ENCODE measurements around the gene TEX14. TPM values are rescaled to one million over a fixed set of nuclear protein-coding genes. Genes with fewer than 3 reads are reported as not detected.

The TEX14 gene
- total RNA-seq, 2 donors from 2014 or later = 0.92 TPM; not detected in 1

DNA sequence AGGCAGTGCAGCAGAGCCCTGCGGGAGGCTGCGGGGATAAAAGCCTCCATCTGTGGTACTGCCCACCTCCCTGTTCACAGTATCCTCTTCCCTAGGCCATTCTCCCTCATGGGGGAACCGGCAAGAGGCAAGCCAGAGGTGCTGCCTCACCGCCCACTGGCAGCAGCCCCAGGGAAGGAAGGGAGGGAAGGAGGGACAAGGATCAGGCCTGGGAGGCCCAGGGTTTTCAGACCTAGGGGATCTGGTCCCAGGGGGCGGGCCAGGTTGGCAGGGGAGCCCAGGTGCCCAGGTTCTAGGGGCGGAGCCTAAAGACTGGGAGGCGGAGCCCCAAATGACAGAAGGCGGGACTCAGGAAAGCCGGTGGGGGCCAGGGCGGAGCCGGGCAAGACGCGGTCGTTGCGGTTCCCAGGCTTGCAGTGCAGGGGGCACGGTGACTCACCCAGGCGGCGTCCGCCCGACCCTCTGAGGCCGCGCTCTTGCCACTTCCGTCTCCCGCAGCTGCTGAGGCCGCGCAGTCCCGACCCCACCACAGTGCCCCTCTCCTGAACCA lies 174.4 kb downstream of the TEX14 start:
- Histone ChIP-seq H3K36me3 (peaks cover 5% of the 10 kb centered on the region), H3K27me3 (replicated peaks; ENCODE audit: insufficient read depth) (no peaks in the 10 kb centered on the region), H3K9me3 (no peaks in the 10 kb centered on the region), H3K4me3 (peak overlapping the region; percentile 71), H3K27ac (peak overlapping the region; percentile 90 to 99), H3K4me1 (ENCODE audit: control insufficient read depth in 1 of 2, low read depth in 2 of 2) (peaks cover 20 to 55% of the 10 kb centered on the region in 2 donors)
- ATAC-seq (ENCODE audit: insufficient number of reproducible peaks, low FRiP score, low read depth) (peak; percentile 27), DNase-seq (ENCODE audit: low spot score) (no peak)
- TF ChIP-seq, protein P1, sequence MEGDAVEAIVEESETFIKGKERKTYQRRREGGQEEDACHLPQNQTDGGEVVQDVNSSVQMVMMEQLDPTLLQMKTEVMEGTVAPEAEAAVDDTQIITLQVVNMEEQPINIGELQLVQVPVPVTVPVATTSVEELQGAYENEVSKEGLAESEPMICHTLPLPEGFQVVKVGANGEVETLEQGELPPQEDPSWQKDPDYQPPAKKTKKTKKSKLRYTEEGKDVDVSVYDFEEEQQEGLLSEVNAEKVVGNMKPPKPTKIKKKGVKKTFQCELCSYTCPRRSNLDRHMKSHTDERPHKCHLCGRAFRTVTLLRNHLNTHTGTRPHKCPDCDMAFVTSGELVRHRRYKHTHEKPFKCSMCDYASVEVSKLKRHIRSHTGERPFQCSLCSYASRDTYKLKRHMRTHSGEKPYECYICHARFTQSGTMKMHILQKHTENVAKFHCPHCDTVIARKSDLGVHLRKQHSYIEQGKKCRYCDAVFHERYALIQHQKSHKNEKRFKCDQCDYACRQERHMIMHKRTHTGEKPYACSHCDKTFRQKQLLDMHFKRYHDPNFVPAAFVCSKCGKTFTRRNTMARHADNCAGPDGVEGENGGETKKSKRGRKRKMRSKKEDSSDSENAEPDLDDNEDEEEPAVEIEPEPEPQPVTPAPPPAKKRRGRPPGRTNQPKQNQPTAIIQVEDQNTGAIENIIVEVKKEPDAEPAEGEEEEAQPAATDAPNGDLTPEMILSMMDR (IDR thresholded peaks at IDR 0.05) = no peak

GRCh38 chr17:58516644-58517377 lies 175.0 kb downstream of the TEX14 start:
- Histone ChIP-seq H3K27me3 (replicated peaks; ENCODE audit: insufficient read depth) (no peaks in the 10 kb centered on the region), H3K4me1 (ENCODE audit: control insufficient read depth in 1 of 2, low read depth in 2 of 2) (peaks cover 20 to 55% of the 10 kb centered on the region in 2 donors), H3K27ac (peak overlapping the region; percentile 90 to 99), H3K9me3 (no peaks in the 10 kb centered on the region), H3K4me3 (peak overlapping the region; percentile 71), H3K36me3 (peaks cover 11% of the 10 kb centered on the region)
- no peak for ATAC-seq (ENCODE audit: insufficient number of reproducible peaks, low FRiP score, low read depth)
- TF ChIP-seq, protein P1 (IDR thresholded peaks at IDR 0.05) = no peak
- DNase-seq (ENCODE audit: low spot score) = no peak

DNA sequence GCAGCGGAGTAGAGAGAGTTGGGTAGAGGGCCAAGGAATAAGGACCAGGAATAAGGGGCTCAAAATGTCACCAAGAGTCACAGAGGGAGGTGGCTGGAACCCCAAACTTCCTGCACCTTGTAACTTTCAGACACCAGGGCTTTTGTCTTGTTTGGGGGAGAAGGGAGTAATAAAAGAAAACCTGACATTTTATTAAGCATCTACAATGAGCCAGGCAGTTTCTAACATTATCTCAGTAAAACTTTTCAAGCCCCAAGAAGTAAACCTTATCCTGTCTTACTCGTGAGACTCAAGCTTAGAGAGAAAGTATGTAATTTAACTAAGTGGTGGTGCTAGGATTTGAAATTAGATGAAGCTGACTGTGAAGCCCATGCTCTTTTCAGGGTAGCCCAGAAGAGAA lies 176.6 kb downstream of the TEX14 start:
- DNase-seq (ENCODE audit: low spot score) (no peak), ATAC-seq (ENCODE audit: insufficient number of reproducible peaks, low FRiP score, low read depth) (no peak)
- TF ChIP-seq, protein P1 (IDR thresholded peaks at IDR 0.05) = no peak
- Histone ChIP-seq H3K4me1 (ENCODE audit: control insufficient read depth in 1 of 2, low read depth in 2 of 2) (peaks cover 20 to 55% of the 10 kb centered on the region in 2 donors), H3K9me3 (no peaks in the 10 kb centered on the region), H3K4me3 (peak overlapping the region; percentile 84), H3K27me3 (replicated peaks; ENCODE audit: insufficient read depth) (no peaks in the 10 kb centered on the region), H3K27ac (peak overlapping the region; percentile 78 to 90), H3K36me3 (peaks cover 27% of the 10 kb centered on the region)

- TF ChIP-seq, protein P1 (IDR thresholded peaks at IDR 0.05) = no peak
- DNase-seq (ENCODE audit: low spot score) (no peak), ATAC-seq (ENCODE audit: insufficient number of reproducible peaks, low FRiP score, low read depth) (no peak)
- Histone ChIP-seq H3K27ac (peak overlapping the region; percentile 78 to 90), H3K4me3 (peak overlapping the region; percentile 84), H3K36me3 (peaks cover 32% of the 10 kb centered on the region), H3K4me1 (ENCODE audit: control insufficient read depth in 1 of 2, low read depth in 2 of 2) (peaks cover 20 to 54% of the 10 kb centered on the region in 2 donors), H3K27me3 (replicated peaks; ENCODE audit: insufficient read depth) (no peaks in the 10 kb centered on the region), H3K9me3 (no peaks in the 10 kb centered on the region)
These were observed 177.1 kb downstream of the TEX14 start for GRCh38 chr17:58514770-58515157.

DNA sequence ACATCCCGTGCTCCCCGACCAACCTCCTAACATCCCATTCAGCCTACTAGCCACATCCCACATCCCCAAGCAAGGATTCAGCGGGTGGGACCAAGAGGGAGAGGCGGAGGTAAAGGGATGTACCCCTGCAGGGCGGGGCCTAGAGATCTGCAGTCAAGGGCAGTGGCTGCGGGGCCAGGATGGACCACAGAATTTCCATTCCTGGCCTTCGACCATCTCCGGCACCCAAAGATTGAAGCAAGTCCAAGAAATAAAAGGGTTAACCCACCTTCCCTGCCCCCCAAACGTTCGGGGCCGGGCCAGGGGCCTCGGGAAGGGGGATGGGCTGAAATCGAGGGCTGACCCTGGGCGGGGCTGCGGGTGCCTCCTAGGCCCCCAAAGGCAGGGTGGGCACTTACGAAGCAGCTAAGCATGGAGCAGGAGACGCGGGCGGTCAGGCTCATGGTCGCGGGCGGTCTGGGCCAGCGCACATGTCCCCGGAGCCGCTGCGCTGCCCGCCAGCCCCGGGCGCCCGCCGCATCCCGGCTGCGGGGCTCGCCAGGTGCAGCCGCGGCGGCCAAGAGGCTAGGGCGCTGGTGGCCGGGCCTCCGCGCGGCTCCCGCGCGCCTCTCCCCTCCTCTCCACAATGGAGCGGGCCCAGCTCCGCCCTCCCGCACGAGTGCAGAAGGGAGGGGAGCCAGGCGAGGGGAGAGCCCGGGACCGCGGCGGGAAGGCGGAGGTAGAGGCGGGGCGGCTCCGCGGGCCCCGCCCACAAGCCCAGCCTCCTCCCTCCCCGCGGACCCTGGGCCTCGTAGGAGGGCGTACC lies 177.7 kb downstream of the TEX14 start, which contains the start of gene MTMR4:
Gene MTMR4 (minus strand): TSS at position 674 of the 805 bp plus-strand sequence. CDS start 231 bp downstream, at position 443.
- Histone ChIP-seq H3K4me1 (ENCODE audit: control insufficient read depth in 1 of 2, low read depth in 2 of 2) (peaks cover 20 to 49% of the 10 kb centered on the region in 2 donors), H3K4me3 (peak within 1 kb of the TSS; percentile 84), H3K27ac (peak within 1 kb of the TSS; percentile 78 to 90), H3K36me3 (peaks cover 37% of the 10 kb centered on the region), H3K9me3 (no peaks in the 10 kb centered on the region), H3K27me3 (replicated peaks; ENCODE audit: insufficient read depth) (no peaks in the 10 kb centered on the region)
- TF ChIP-seq, protein P1 (IDR thresholded peaks at IDR 0.05) = no peak
- ATAC-seq (ENCODE audit: insufficient number of reproducible peaks, low FRiP score, low read depth) (no peak), DNase-seq (ENCODE audit: low spot score) (peak; percentile 32)

Measured in thoracic aorta (tissue), 2 donors.